HEK293 (cell line): ENCODE measurements around the gene BORA.

Source experiments
- CTCF ChIA-PET: fragments of 350-600 bp; formaldehyde crosslinking; extraction: SDS; loops from one replicate; lab custom pipeline; 2021; ENCODE audit warnings: antibody characterized with exemption; lab: Yijun Ruan, JAX
- POLR2A ChIA-PET: fragments of 300-600 bp; formaldehyde crosslinking; extraction: SDS; loops from one replicate; lab custom pipeline; 2020; ENCODE audit warnings: antibody characterized with exemption, inconsistent platforms; lab: Yijun Ruan, JAX
- H3K27ac ChIP-seq: fragments of 200-500 bp; sonication (Bioruptor generic); 2 replicates; pipeline ENCODE4 v1.5.1; 2014; ENCODE audit warnings: low read depth, low read length, control low read depth, inconsistent platforms; ENCODE audit errors: extremely low read depth
- H3K36me3 ChIP-seq, 2 experiments: fragments of 200-500 bp in 1 of 2; sonication (Bioruptor generic) in 1 of 2; 1 replicate in 1 of 2; 2 replicates in 1 of 2; pipeline ENCODE4 v1.5.1; 2014 to 2017; ENCODE audit warnings: inconsistent platforms in 2 of 2, low read length in 2 of 2; ENCODE audit not compliant: control insufficient read depth in 2 of 2, insufficient read depth in 1 of 2
- H3K4me1 ChIP-seq: fragments of 200-500 bp; sonication (Bioruptor generic); 2 replicates; pipeline ENCODE4 v1.5.1; 2014; ENCODE audit warnings: mild to moderate bottlenecking, low read length, inconsistent platforms; ENCODE audit not compliant: control insufficient read depth, insufficient read depth
- H3K4me3 ChIP-seq: 2 replicates; pipeline ENCODE4 v1.5.1; 2011; ENCODE audit warnings: low read depth, mild to moderate bottlenecking, control low read depth, low read length, moderate library complexity
- H3K9me3 ChIP-seq: fragments of 200-500 bp; sonication (Bioruptor generic); 2 replicates; pipeline ENCODE4 v1.5.1; 2014; ENCODE audit warnings: low read depth, low read length, inconsistent platforms; ENCODE audit not compliant: control insufficient read depth, insufficient read depth
- GFI1B ChIP-seq: fragments of 450-650 bp; formaldehyde crosslinking; IDR thresholded peaks from 2 replicates; pipeline ENCODE4 v1.5.1; 2016; ENCODE audit warnings: missing biosample characterization, missing genetic modification characterization
- GLIS1 ChIP-seq: fragments of 450-650 bp; formaldehyde crosslinking; IDR thresholded peaks from 2 replicates; pipeline ENCODE4 v1.5.1; 2016; ENCODE audit warnings: missing biosample characterization, missing genetic modification characterization
- HOXC10 ChIP-seq: sonication (generic); formaldehyde crosslinking; IDR thresholded peaks from 2 replicates; pipeline ENCODE4 v1.8.1; 2023; ENCODE audit warnings: mild to moderate bottlenecking, missing genetic modification reagents
- SETDB1 ChIP-seq: IDR thresholded peaks from one replicate; pipeline ENCODE4 v1.6.1; 2017; ENCODE audit warnings: mild to moderate bottlenecking, low read length, moderate library complexity, mixed read lengths; ENCODE audit not compliant: insufficient read length
- SP3 ChIP-seq: fragments of 450-650 bp; formaldehyde crosslinking; IDR thresholded peaks from 2 replicates; pipeline ENCODE4 v1.5.1; 2016; ENCODE audit warnings: missing biosample characterization, missing genetic modification characterization
- TRIM28 ChIP-seq: IDR thresholded peaks from 2 replicates; pipeline ENCODE4 v1.6.1; 2011; ENCODE audit warnings: low read length, control low read depth, borderline replicate concordance
- ZBTB7A ChIP-seq: fragments of 450-650 bp; formaldehyde crosslinking; IDR thresholded peaks from 2 replicates; pipeline ENCODE4 v1.5.1; 2016; ENCODE audit warnings: low read depth, missing biosample characterization, missing genetic modification characterization
- ZFP69B ChIP-seq: fragments of 450-650 bp; formaldehyde crosslinking; IDR thresholded peaks from 2 replicates; pipeline ENCODE4 v1.5.1; 2016; ENCODE audit warnings: missing biosample characterization, missing genetic modification characterization
- ZNF10 ChIP-seq: fragments of 450-650 bp; formaldehyde crosslinking; IDR thresholded peaks from 2 replicates; pipeline ENCODE4 v1.5.1; 2017; ENCODE audit warnings: missing biosample characterization, missing genetic modification characterization
- ZNF174 ChIP-seq: fragments of 450-650 bp; formaldehyde crosslinking; IDR thresholded peaks from 2 replicates; pipeline ENCODE4 v1.5.0; 2017; ENCODE audit warnings: missing biosample characterization, mild to moderate bottlenecking, missing genetic modification characterization
- ZNF175 ChIP-seq: fragments of 450-650 bp; formaldehyde crosslinking; IDR thresholded peaks from 2 replicates; pipeline ENCODE4 v1.5.1; 2016; ENCODE audit warnings: missing biosample characterization, missing genetic modification characterization
- ZNF223 ChIP-seq: fragments of 450-650 bp; formaldehyde crosslinking; IDR thresholded peaks from 2 replicates; pipeline ENCODE4 v1.5.1; 2016; ENCODE audit warnings: missing biosample characterization, missing genetic modification characterization
- ZNF274 ChIP-seq, 2 experiments: fragments of 200-500 bp in 1 of 2; fragments of 450-650 bp in 1 of 2; sonication (Bioruptor generic) in 1 of 2; formaldehyde crosslinking in 1 of 2; IDR thresholded peaks; 2 replicates each; pipeline versions ENCODE4 v1.5.1 to v1.6.1; 2014 to 2016; ENCODE audit warnings: borderline replicate concordance in 1 of 2, inconsistent platforms in 1 of 2, low read length in 1 of 2, missing biosample characterization in 1 of 2, missing genetic modification characterization in 1 of 2
- ZNF302 ChIP-seq: fragments of 450-650 bp; formaldehyde crosslinking; IDR thresholded peaks from 2 replicates; pipeline ENCODE4 v1.5.1; 2016; ENCODE audit warnings: missing biosample characterization, missing genetic modification characterization, low read depth
- ZNF350 ChIP-seq: fragments of 450-650 bp; formaldehyde crosslinking; IDR thresholded peaks from 2 replicates; pipeline ENCODE4 v1.5.0; 2017; ENCODE audit warnings: missing biosample characterization, mild to moderate bottlenecking, missing genetic modification characterization
- ZNF423 ChIP-seq: fragments of 450-650 bp; formaldehyde crosslinking; IDR thresholded peaks from 2 replicates; pipeline ENCODE4 v1.5.1; 2016; ENCODE audit warnings: missing biosample characterization, missing genetic modification characterization
- ZNF48 ChIP-seq: fragments of 450-650 bp; formaldehyde crosslinking; IDR thresholded peaks from 2 replicates; pipeline ENCODE4 v1.5.1; 2016; ENCODE audit warnings: missing biosample characterization, missing genetic modification characterization
- ZNF510 ChIP-seq: fragments of 450-650 bp; formaldehyde crosslinking; IDR thresholded peaks from 2 replicates; pipeline ENCODE4 v1.5.1; 2018; ENCODE audit warnings: mild to moderate bottlenecking, missing genetic modification characterization, missing biosample characterization; ENCODE audit not compliant: insufficient replicate concordance
- ZNF521 ChIP-seq: fragments of 450-650 bp; formaldehyde crosslinking; IDR thresholded peaks from 2 replicates; pipeline ENCODE4 v1.5.1; 2017; ENCODE audit warnings: missing biosample characterization, mild to moderate bottlenecking, missing genetic modification characterization
- ZNF560 ChIP-seq: fragments of 450-650 bp; formaldehyde crosslinking; IDR thresholded peaks from 2 replicates; pipeline ENCODE4 v1.5.1; 2017; ENCODE audit warnings: missing biosample characterization, missing genetic modification characterization, borderline replicate concordance
- ZNF585B ChIP-seq: fragments of 450-650 bp; formaldehyde crosslinking; IDR thresholded peaks from 2 replicates; pipeline ENCODE4 v1.5.1; 2016; ENCODE audit warnings: missing biosample characterization, missing genetic modification characterization
- ZNF660 ChIP-seq: fragments of 450-650 bp; IDR thresholded peaks from 2 replicates; pipeline ENCODE4 v1.5.1; 2018; ENCODE audit warnings: missing biosample characterization, mild to moderate bottlenecking, missing genetic modification characterization
- ZNF747 ChIP-seq: fragments of 450-650 bp; formaldehyde crosslinking; IDR thresholded peaks from 2 replicates; pipeline ENCODE4 v1.5.1; 2016; ENCODE audit warnings: missing biosample characterization, missing genetic modification characterization
- ZNF777 ChIP-seq: fragments of 450-650 bp; formaldehyde crosslinking; IDR thresholded peaks from 2 replicates; pipeline ENCODE4 v1.5.1; 2017; ENCODE audit warnings: missing biosample characterization, missing genetic modification characterization, borderline replicate concordance
- ZNF791 ChIP-seq: fragments of 450-650 bp; formaldehyde crosslinking; IDR thresholded peaks from 2 replicates; pipeline ENCODE4 v1.5.1; 2016; ENCODE audit warnings: missing biosample characterization, missing genetic modification characterization
- ZNF843 ChIP-seq: fragments of 450-650 bp; formaldehyde crosslinking; IDR thresholded peaks from 2 replicates; pipeline ENCODE4 v1.5.1; 2016; ENCODE audit warnings: missing biosample characterization, missing genetic modification characterization
- ZSCAN4 ChIP-seq: fragments of 450-650 bp; formaldehyde crosslinking; IDR thresholded peaks from 2 replicates; pipeline ENCODE4 v1.5.1; 2017; ENCODE audit warnings: missing biosample characterization, missing genetic modification characterization
- TF ChIP-seq, protein P1 (sequence below): fragments of 450-650 bp; formaldehyde crosslinking; IDR thresholded peaks from 2 replicates; pipeline ENCODE4 v1.5.1; 2016; ENCODE audit warnings: missing biosample characterization, missing genetic modification characterization
- TF ChIP-seq, protein P2 (sequence below): sonication (generic); formaldehyde crosslinking; IDR thresholded peaks from 2 replicates; pipeline ENCODE4 v1.8.1; 2022; ENCODE audit warnings: mild to moderate bottlenecking, moderate library complexity, missing genetic modification reagents
- TF ChIP-seq, protein P3 (sequence below): IDR thresholded peaks from 2 replicates; pipeline ENCODE4 v1.6.1; 2011; ENCODE audit warnings: mild to moderate bottlenecking, low read depth, low read length, borderline replicate concordance

The BORA gene

DNA sequence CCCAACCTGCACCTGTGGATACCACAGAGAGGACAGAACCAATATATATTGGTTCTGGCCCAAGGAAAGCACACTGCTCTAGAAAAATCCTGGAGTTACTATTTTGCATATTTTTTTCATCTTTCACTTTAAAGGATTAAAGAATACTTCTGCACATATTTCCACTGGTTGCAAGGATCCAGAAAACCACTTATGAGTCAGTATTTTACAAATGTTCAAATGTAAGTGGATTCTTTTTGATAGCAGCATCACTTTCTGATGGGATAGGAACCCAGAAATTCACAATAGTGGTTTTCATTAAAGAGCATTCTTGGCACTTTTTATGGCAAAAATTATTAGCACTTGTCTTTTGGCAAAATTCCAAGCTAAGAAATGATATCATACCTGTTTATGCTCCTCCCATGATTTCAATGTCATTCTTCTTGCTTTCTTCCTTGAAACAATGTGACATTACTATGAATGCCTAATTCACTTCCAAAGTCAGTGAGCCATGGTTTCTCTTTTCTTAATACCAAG lies 38.5 kb upstream of the BORA start:
- Histone ChIP-seq H3K4me3 (no peak overlapping the region), H3K36me3 (no peaks in the 10 kb centered on the region), H3K9me3 (no peaks in the 10 kb centered on the region), H3K27ac (no peak overlapping the region), H3K4me1 (no peaks in the 10 kb centered on the region)
- POLR2A ChIA-PET, result no interaction called here
- CTCF ChIA-PET, result no interaction called here
- TF ChIP-seq, protein P1, sequence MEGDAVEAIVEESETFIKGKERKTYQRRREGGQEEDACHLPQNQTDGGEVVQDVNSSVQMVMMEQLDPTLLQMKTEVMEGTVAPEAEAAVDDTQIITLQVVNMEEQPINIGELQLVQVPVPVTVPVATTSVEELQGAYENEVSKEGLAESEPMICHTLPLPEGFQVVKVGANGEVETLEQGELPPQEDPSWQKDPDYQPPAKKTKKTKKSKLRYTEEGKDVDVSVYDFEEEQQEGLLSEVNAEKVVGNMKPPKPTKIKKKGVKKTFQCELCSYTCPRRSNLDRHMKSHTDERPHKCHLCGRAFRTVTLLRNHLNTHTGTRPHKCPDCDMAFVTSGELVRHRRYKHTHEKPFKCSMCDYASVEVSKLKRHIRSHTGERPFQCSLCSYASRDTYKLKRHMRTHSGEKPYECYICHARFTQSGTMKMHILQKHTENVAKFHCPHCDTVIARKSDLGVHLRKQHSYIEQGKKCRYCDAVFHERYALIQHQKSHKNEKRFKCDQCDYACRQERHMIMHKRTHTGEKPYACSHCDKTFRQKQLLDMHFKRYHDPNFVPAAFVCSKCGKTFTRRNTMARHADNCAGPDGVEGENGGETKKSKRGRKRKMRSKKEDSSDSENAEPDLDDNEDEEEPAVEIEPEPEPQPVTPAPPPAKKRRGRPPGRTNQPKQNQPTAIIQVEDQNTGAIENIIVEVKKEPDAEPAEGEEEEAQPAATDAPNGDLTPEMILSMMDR, result no peak
- TF ChIP-seq GFI1B (tag by site-specific recombination), result no peak
- TF ChIP-seq ZSCAN4 (tag by site-specific recombination), result no peak
- TF ChIP-seq HOXC10 (CRISPR knock-in tag), result no peak
- no peak for TF ChIP-seq ZNF560
- TF ChIP-seq ZNF777 (tag by site-specific recombination), result no peak
- TF ChIP-seq ZNF747 (tag by site-specific recombination), result no peak
- no peak for TF ChIP-seq ZNF223 (tag by site-specific recombination)
- no peak for TF ChIP-seq ZNF175
- TF ChIP-seq, protein P2, sequence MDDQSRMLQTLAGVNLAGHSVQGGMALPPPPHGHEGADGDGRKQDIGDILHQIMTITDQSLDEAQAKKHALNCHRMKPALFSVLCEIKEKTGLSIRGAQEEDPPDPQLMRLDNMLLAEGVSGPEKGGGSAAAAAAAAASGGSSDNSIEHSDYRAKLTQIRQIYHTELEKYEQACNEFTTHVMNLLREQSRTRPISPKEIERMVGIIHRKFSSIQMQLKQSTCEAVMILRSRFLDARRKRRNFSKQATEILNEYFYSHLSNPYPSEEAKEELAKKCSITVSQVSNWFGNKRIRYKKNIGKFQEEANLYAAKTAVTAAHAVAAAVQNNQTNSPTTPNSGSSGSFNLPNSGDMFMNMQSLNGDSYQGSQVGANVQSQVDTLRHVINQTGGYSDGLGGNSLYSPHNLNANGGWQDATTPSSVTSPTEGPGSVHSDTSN (CRISPR knock-in tag), result no peak
- TF ChIP-seq ZNF510 (tag by site-specific recombination), result no peak
- no peak for TF ChIP-seq ZNF521 (tag by site-specific recombination)
- TF ChIP-seq SP3 (tag by site-specific recombination), result no peak
- no peak for TF ChIP-seq ZNF350 (tag by site-specific recombination)
- no peak for TF ChIP-seq ZNF302 (tag by site-specific recombination)
- TF ChIP-seq ZNF423 (tag by site-specific recombination), result no peak
- TF ChIP-seq ZNF274 (IDR thresholded peaks at IDR 0.05; ENCODE audit: low read length), result no peak
- TF ChIP-seq ZNF274 (tag by site-specific recombination; IDR thresholded peaks at IDR 0.05; ENCODE audit: borderline replicate concordance), result no peak
- no peak for TF ChIP-seq ZNF48 (tag by site-specific recombination)
- TF ChIP-seq ZNF843, result no peak
- TF ChIP-seq ZFP69B (tag by site-specific recombination), result no peak

- no peaks in the 10 kb centered on the region for H3K9me3 ChIP-seq
- H3K27ac ChIP-seq, result no peak overlapping the region
- no peaks in the 10 kb centered on the region for H3K36me3 ChIP-seq
- POLR2A ChIA-PET, result no interaction called here
- H3K4me1 ChIP-seq, result no peaks in the 10 kb centered on the region
- TF ChIP-seq SETDB1 (peak; percentile 93), ZNF10 (tag by site-specific recombination) (no peak), TRIM28 (peak; percentile 96; the same call in 1 of the 2 replicates), ZNF660 (tag by site-specific recombination) (no peak), ZSCAN4 (tag by site-specific recombination) (no peak), ZNF174 (no peak), ZNF585B (tag by site-specific recombination) (peak; percentile 95), ZNF791 (tag by site-specific recombination) (no peak), GLIS1 (tag by site-specific recombination) (no peak), ZBTB7A (tag by site-specific recombination) (no peak)
- TF ChIP-seq, protein P3, sequence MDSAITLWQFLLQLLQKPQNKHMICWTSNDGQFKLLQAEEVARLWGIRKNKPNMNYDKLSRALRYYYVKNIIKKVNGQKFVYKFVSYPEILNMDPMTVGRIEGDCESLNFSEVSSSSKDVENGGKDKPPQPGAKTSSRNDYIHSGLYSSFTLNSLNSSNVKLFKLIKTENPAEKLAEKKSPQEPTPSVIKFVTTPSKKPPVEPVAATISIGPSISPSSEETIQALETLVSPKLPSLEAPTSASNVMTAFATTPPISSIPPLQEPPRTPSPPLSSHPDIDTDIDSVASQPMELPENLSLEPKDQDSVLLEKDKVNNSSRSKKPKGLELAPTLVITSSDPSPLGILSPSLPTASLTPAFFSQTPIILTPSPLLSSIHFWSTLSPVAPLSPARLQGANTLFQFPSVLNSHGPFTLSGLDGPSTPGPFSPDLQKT, result no peak
- CTCF ChIA-PET, result no interaction called here
- H3K4me3 ChIP-seq, result no peak overlapping the region
Observed at GRCh38 chr13:72692884-72693514, 34.7 kb upstream of the BORA start.
